Naive thymus-derived CD4-positive, alpha-beta T cell (primary cell): ENCODE data around the gene CST6. TPM values are rescaled to one million over a fixed set of nuclear protein-coding genes. Genes with fewer than 3 reads are reported as not detected.
A peak's percentile ranks its signal among the peaks of the same experiment; 100 is the strongest.

Experiments used
- ATAC-seq: fragments of 150-1000 bp; cut with Tn5 transposase; 2 replicates; pipeline ENCODE4 v1.10.0; 2021; ENCODE audit warnings: mild to moderate bottlenecking, moderate library complexity
- CTCF ChIA-PET: fragments of 350-600 bp; sonication (Branson Sonifier 250); formaldehyde crosslinking; loops from one replicate; lab custom pipeline; 2021; ENCODE audit warnings: antibody characterized with exemption; lab: Charles Lee
- POLR2A ChIA-PET: fragments of 350-600 bp; sonication (Branson Sonifier 250); formaldehyde crosslinking; loops from one replicate; lab custom pipeline; 2021; ENCODE audit warnings: antibody characterized with exemption, inconsistent platforms; lab: Charles Lee
- DNase-seq, 9 donors: peaks; one replicate each; pipeline versions ENCODE4 v3.0.0 to v3.0.0-alpha.2; 2020 to 2022; ENCODE audit warnings: mixed read lengths in 1 of 9
- H3K27ac ChIP-seq: one replicate; pipeline ENCODE4 v1.7.0; 2013; ENCODE audit warnings: mild to moderate bottlenecking, low read depth, low read length, moderate library complexity
- H3K27me3 ChIP-seq, 2 donors: one replicate each; pipeline ENCODE4 v1.7.0; 2013; ENCODE audit warnings: low read length in 2 of 2, mild to moderate bottlenecking in 2 of 2, moderate library complexity in 2 of 2; ENCODE audit not compliant: control insufficient read depth in 2 of 2, insufficient read depth in 2 of 2
- H3K36me3 ChIP-seq, 3 experiments: 1 replicate in 2 of 3; 2 replicates in 1 of 3; pipeline ENCODE4 v1.7.0; 2013; ENCODE audit warnings: low read length in 3 of 3, mild to moderate bottlenecking in 3 of 3, moderate library complexity in 1 of 3; ENCODE audit not compliant: insufficient read depth in 3 of 3, control insufficient read depth in 2 of 3
- H3K4me1 ChIP-seq, 2 donors: one replicate each; pipeline ENCODE4 v1.7.0; 2013; ENCODE audit warnings: low read length in 2 of 2, mild to moderate bottlenecking in 2 of 2, moderate library complexity in 1 of 2; ENCODE audit not compliant: control insufficient read depth in 2 of 2, insufficient read depth in 2 of 2
- H3K4me3 ChIP-seq: 2 replicates; pipeline ENCODE4 v1.7.0; 2013; ENCODE audit warnings: mild to moderate bottlenecking, low read length
- H3K9me3 ChIP-seq, 3 experiments: 1 replicate in 2 of 3; 2 replicates in 1 of 3; pipeline ENCODE4 v1.7.0; 2013; ENCODE audit warnings: low read length in 3 of 3; ENCODE audit not compliant: control insufficient read depth in 2 of 3
- H3K27ac Mint-ChIP-seq, 9 donors: one replicate each; pipeline ENCODE4 v1.8.0; 2020 to 2022; ENCODE audit warnings: mixed read lengths in 9 of 9, mild to moderate bottlenecking in 8 of 9, moderate library complexity in 5 of 9, inconsistent platforms in 2 of 9
- H3K27me3 Mint-ChIP-seq, 5 donors: one replicate each; pipeline ENCODE4 v1.8.0; 2021 to 2022; ENCODE audit warnings: mixed read lengths in 5 of 5, mild to moderate bottlenecking in 1 of 5
- H3K36me3 Mint-ChIP-seq, 5 donors: one replicate each; pipeline ENCODE4 v1.8.0; 2020 to 2022; ENCODE audit warnings: mixed read lengths in 5 of 5, mild to moderate bottlenecking in 3 of 5, inconsistent platforms in 1 of 5
- H3K4me1 Mint-ChIP-seq, 7 donors: one replicate each; pipeline ENCODE4 v1.8.0; 2020 to 2022; ENCODE audit warnings: mixed read lengths in 7 of 7, mild to moderate bottlenecking in 3 of 7, inconsistent platforms in 1 of 7
- H3K4me3 Mint-ChIP-seq, 10 donors: one replicate each; pipeline ENCODE4 v1.8.0; 2020 to 2022; ENCODE audit warnings: mild to moderate bottlenecking in 10 of 10, mixed read lengths in 10 of 10, moderate library complexity in 6 of 10, inconsistent platforms in 2 of 10
- H3K9me3 Mint-ChIP-seq, 11 donors: one replicate each; pipeline ENCODE4 v1.8.0; 2020 to 2022; ENCODE audit warnings: mixed read lengths in 11 of 11, mild to moderate bottlenecking in 4 of 11, inconsistent platforms in 1 of 11, moderate library complexity in 1 of 11
- intact Hi-C, 2 donors: fragments of 100-400 bp; cut with micrococcal nuclease; formaldehyde crosslinking; loops; one replicate each; pipeline ENCODE4 v1.15.1; 2023
- polyA plus RNA-seq, 2 donors: library from polyadenylated mRNA; unstranded; fragments of 300-500 nt; fragmentation: Illumina TruSeq; gene quantifications; one replicate each; pipeline ENCODE4 v1.2.3, GENCODE V29; 2021
- total RNA-seq, 6 experiments: library from RNA in 5 of 6; stranded (reverse) in 5 of 6; gene quantifications; 1 replicate in 5 of 6; 2 replicates in 1 of 6; pipeline ENCODE4 v1.2.3 and lab custom pipeline; 2021 to 2026

The CST6 gene
- total and polyA plus RNA-seq, 7 experiments from 2014 or later, result 0.42 TPM; not detected in 6

GRCh38 chr11:66061268-66061667, 49.5 kb downstream of the CST6 start:
- no peak overlapping the region for H3K27ac ChIP-seq
- peaks cover 44 to 94% (median 75%) of the 10 kb centered on the region in 3 experiments for H3K36me3 ChIP-seq
- Mint-ChIP-seq H3K36me3 (peaks cover 31 to 73% (median 65%) of the 10 kb centered on the region in 5 donors), H3K27me3 (no peaks in the 10 kb centered on the region), H3K4me3 (no peak overlapping the region), H3K27ac (peak overlapping the region in 4 of 9 donors; percentile 35 to 58 (median 48)), H3K9me3 (peaks cover 0 to 8% (median 0%) of the 10 kb centered on the region in 11 donors), H3K4me1 (peaks cover 11 to 33% (median 26%) of the 10 kb centered on the region in 7 donors)
- no peak for ATAC-seq
- no peak for DNase-seq
- H3K9me3 ChIP-seq, result no peaks in the 10 kb centered on the region
- CTCF ChIA-PET, result no interaction called here
- POLR2A ChIA-PET, result no interaction called here
- H3K27me3 ChIP-seq, result no peaks in the 10 kb centered on the region
- H3K4me3 ChIP-seq, result no peak overlapping the region
- intact Hi-C loops, result no loop called here
- no peaks in the 10 kb centered on the region for H3K4me1 ChIP-seq

DNA sequence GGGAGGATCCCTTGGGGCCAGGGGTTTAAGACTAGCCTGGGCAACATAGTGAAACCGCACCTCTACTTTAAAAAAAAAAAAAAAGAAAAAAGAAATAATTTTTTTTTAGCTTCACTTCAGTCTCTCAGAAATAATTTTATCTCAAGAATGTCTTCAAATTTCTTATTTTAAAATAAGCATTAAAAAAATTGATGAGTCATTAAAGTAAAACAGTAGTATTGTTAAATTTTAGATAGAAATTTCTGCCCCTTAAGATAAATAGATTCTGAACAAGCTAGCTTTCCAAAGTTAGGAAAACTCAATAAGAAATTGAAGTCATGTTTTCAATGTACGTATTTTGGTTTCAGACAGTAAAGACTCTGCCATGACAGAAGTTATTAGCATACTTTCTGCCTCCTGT, 50.6 kb downstream of the CST6 start:
- no peaks in the 10 kb centered on the region for H3K4me1 ChIP-seq
- ChIA-PET POLR2A (interaction anchor here (0.6 kb wide), 1 partner anchor 133 kb away, joined by 4 read pairs; no protein-coding TSS in a partner anchor), CTCF (no interaction called here)
- Mint-ChIP-seq H3K36me3 (peaks cover 27 to 73% (median 67%) of the 10 kb centered on the region in 5 donors), H3K9me3 (peaks cover 0 to 8% (median 0%) of the 10 kb centered on the region in 11 donors), H3K27ac (peak overlapping the region in 3 of 9 donors; percentile 70 to 84 (median 76)), H3K4me3 (no peak overlapping the region), H3K27me3 (no peaks in the 10 kb centered on the region), H3K4me1 (peaks cover 21 to 44% (median 37%) of the 10 kb centered on the region in 7 donors)
- DNase-seq (no peak), ATAC-seq (no peak)
- intact Hi-C loops, result no loop called here
- no peak overlapping the region for H3K27ac ChIP-seq
- no peaks in the 10 kb centered on the region for H3K9me3 ChIP-seq
- H3K27me3 ChIP-seq, result no peaks in the 10 kb centered on the region
- H3K4me3 ChIP-seq, result no peak overlapping the region
- peaks cover 40 to 94% (median 73%) of the 10 kb centered on the region in 3 experiments for H3K36me3 ChIP-seq

Other genes with a start within 250 kb of the CST6 start
- gene AP5B1, start 231.0 kb upstream of the CST6 start, total RNA-seq, result 10 to 100 TPM; 21.5 to 31.0 (median 23.5) TPM
- 10 to 100 TPM in 1 of 2 donors, 1 to 10 TPM in 1; 8.8 to 19.2 TPM for gene AP5B1, start 231.0 kb upstream of the CST6 start, polyA plus RNA-seq
- gene OVOL1, start 224.9 kb upstream of the CST6 start, total RNA-seq, result not detected
- not detected for gene OVOL1, start 224.9 kb upstream of the CST6 start, polyA plus RNA-seq
- 1 to 10 TPM in 3 of 5 experiments, under 1 TPM in 2; 0.81 to 2.0 (median 1.1) TPM for gene SNX32, start 178.0 kb upstream of the CST6 start, total RNA-seq
- under 1 TPM; 0.38 to 0.60 TPM for gene SNX32, start 178.0 kb upstream of the CST6 start, polyA plus RNA-seq
- 1,000 to 10,000 TPM in 1 of 5 experiments, 100 to 1,000 TPM in 4; 403 to 1,550 (median 533) TPM for gene CFL1, start 153.8 kb upstream of the CST6 start, total RNA-seq
- 1,000 to 10,000 TPM; 2,039 to 2,314 TPM for gene CFL1, start 153.8 kb upstream of the CST6 start, polyA plus RNA-seq
- 100 to 1,000 TPM in 2 of 5 experiments, 10 to 100 TPM in 3; 51.8 to 117 (median 97.7) TPM for gene MUS81, start 151.6 kb upstream of the CST6 start, total RNA-seq
- gene MUS81, start 151.6 kb upstream of the CST6 start, polyA plus RNA-seq, result 10 to 100 TPM; 18.3 to 33.0 TPM
- 10 to 100 TPM in 3 of 5 experiments, 1 to 10 TPM in 2; 5.9 to 16.0 (median 12.7) TPM for gene EFEMP2, start 139.2 kb upstream of the CST6 start, total RNA-seq
- gene EFEMP2, start 139.2 kb upstream of the CST6 start, polyA plus RNA-seq, result under 1 TPM; 0.40 to 0.60 TPM
- 100 to 1,000 TPM in 1 of 5 experiments, 10 to 100 TPM in 4; 24.9 to 148 (median 29.3) TPM for gene CTSW, start 132.2 kb upstream of the CST6 start, total RNA-seq
- 10 to 100 TPM; 31.7 to 58.7 TPM for gene CTSW, start 132.2 kb upstream of the CST6 start, polyA plus RNA-seq
- gene FIBP, start 123.5 kb upstream of the CST6 start, total RNA-seq, result 10 to 100 TPM; 25.9 to 72.1 (median 43.4) TPM
- 10 to 100 TPM; 60.0 to 78.3 TPM for gene FIBP, start 123.5 kb upstream of the CST6 start, polyA plus RNA-seq
- gene CCDC85B, start 121.3 kb upstream of the CST6 start, total RNA-seq, result 10 to 100 TPM; 21.1 to 52.1 (median 23.6) TPM
- 10 to 100 TPM; 59.0 to 85.0 TPM for gene CCDC85B, start 121.3 kb upstream of the CST6 start, polyA plus RNA-seq
- gene FOSL1, start 111.6 kb upstream of the CST6 start, total RNA-seq, result 10 to 100 TPM in 1 of 5 experiments, 1 to 10 TPM in 2, not detected in 2; 2.8 to 25.7 (median 4.0) TPM
- gene FOSL1, start 111.6 kb upstream of the CST6 start, polyA plus RNA-seq, result not detected
- gene C11orf68, start 92.9 kb upstream of the CST6 start, total RNA-seq, result 10 to 100 TPM; 18.5 to 62.2 (median 40.4) TPM
- gene C11orf68, start 92.9 kb upstream of the CST6 start, polyA plus RNA-seq, result 100 to 1,000 TPM in 1 of 2 donors, 10 to 100 TPM in 1; 74.1 to 104 TPM
- gene DRAP1, start 92.6 kb upstream of the CST6 start, total RNA-seq, result 100 to 1,000 TPM in 1 of 5 experiments, 10 to 100 TPM in 4; 72.6 to 166 (median 81.9) TPM
- gene DRAP1, start 92.6 kb upstream of the CST6 start, polyA plus RNA-seq, result 10 to 100 TPM; 87.7 to 89.3 TPM
- under 1 TPM in 1 of 5 experiments, not detected in 4; 0.64 TPM for gene TSGA10IP, start 66.5 kb upstream of the CST6 start, total RNA-seq
- gene TSGA10IP, start 66.5 kb upstream of the CST6 start, polyA plus RNA-seq, result not detected
- gene SART1, start 50.3 kb upstream of the CST6 start, total RNA-seq, result 100 to 1,000 TPM in 1 of 5 experiments, 10 to 100 TPM in 4; 65.9 to 102 (median 90.8) TPM
- 10 to 100 TPM; 27.9 to 66.6 TPM for gene SART1, start 50.3 kb upstream of the CST6 start, polyA plus RNA-seq
- gene EIF1AD, start 9.9 kb upstream of the CST6 start, total RNA-seq, result 100 to 1,000 TPM in 1 of 5 experiments, 10 to 100 TPM in 4; 49.9 to 114 (median 66.7) TPM
- 10 to 100 TPM; 17.7 to 25.3 TPM for gene EIF1AD, start 9.9 kb upstream of the CST6 start, polyA plus RNA-seq
- gene BANF1, start 9.5 kb upstream of the CST6 start, total RNA-seq, result 100 to 1,000 TPM in 2 of 5 experiments, 10 to 100 TPM in 3; 54.5 to 234 (median 99.4) TPM
- gene BANF1, start 9.5 kb upstream of the CST6 start, polyA plus RNA-seq, result 100 to 1,000 TPM; 192 to 203 TPM
- gene CATSPER1, start 14.5 kb downstream of the CST6 start, total RNA-seq, result 1 to 10 TPM in 2 of 5 experiments, not detected in 3; 1.4 to 4.2 TPM
- not detected for gene CATSPER1, start 14.5 kb downstream of the CST6 start, polyA plus RNA-seq
- gene GAL3ST3, start 37.2 kb downstream of the CST6 start, total RNA-seq, result not detected
- gene GAL3ST3, start 37.2 kb downstream of the CST6 start, polyA plus RNA-seq, result not detected
- gene SF3B2, start 40.4 kb downstream of the CST6 start, total RNA-seq, result 100 to 1,000 TPM; 163 to 248 (median 206) TPM
- 100 to 1,000 TPM in 1 of 2 donors, 10 to 100 TPM in 1; 81.8 to 140 TPM for gene SF3B2, start 40.4 kb downstream of the CST6 start, polyA plus RNA-seq
- 100 to 1,000 TPM; 100 to 314 (median 252) TPM for gene PACS1, start 58.3 kb downstream of the CST6 start, total RNA-seq
- gene PACS1, start 58.3 kb downstream of the CST6 start, polyA plus RNA-seq, result 100 to 1,000 TPM in 1 of 2 donors, 10 to 100 TPM in 1; 48.0 to 116 TPM
- 10 to 100 TPM; 26.7 to 53.6 (median 41.5) TPM for gene KLC2, start 245.7 kb downstream of the CST6 start, total RNA-seq
- gene KLC2, start 245.7 kb downstream of the CST6 start, polyA plus RNA-seq, result 1 to 10 TPM; 5.5 to 7.6 TPM